Astrocyte of the hippocampus (primary cell): ENCODE data around the gene CCT3.
A peak's percentile ranks its signal among the peaks of the same experiment; 100 is the strongest.
"Not testable (repeated sequence)": the region's sequence is repeated elsewhere in the genome, so short reads cannot be mapped to it uniquely, and the experiment has no call there.

Experiments used
- DNase-seq: peaks from one replicate; pipeline ENCODE4 v3.0.0; 2011; ENCODE audit warnings: low read depth, low spot score

CCT3 gene

GRCh38 chr1:156337052-156337887 lies 822 bp downstream of the CCT3 start:
- peak; percentile 15 for DNase-seq

DNA sequence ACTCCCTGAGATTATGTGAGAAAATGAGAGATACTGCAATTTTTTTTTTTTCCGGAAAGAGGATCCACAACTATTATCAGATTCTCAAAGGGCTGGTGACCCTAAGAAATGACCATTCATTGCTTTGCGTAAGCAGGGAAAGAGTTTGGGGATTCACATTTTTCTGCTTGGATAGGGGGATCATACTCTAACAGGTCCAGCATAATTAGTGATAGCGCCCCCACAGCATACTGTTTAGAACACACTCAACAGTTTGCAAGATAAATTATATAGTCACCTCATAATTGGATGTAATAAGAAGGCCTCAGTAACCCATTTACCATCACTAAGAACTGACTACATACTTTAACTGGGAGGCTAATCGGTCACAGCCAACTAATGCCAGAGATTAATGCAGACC lies 1.9 kb downstream of the CCT3 start:
- DNase-seq: no peak

GRCh38 chr1:156323179-156323578 lies 14.9 kb downstream of the CCT3 start:
- not testable (repeated sequence) for DNase-seq

DNA sequence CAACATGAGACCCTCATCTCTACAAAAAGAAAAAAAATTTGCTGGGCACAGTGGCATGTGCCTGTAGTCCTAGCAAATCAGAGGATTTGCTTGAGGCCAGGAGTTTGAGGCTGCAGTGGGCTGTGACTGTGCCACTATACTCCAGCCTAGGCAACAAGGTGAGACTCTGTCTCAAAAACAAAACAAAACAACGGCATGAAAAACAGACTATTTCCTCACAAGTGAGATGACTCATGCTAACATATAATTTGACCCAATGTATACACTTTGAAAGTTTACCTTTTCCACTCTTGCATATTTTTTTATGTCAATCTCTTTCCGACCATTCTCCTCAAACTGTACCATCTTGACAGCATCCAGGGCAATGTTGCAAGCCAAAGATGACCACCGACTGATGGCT lies 17.5 kb downstream of the CCT3 start:
- DNase-seq: no peak

- peak; percentile 53 for DNase-seq
Observed at GRCh38 chr1:156319664-156320063, 18.4 kb downstream of the CCT3 start.

DNA sequence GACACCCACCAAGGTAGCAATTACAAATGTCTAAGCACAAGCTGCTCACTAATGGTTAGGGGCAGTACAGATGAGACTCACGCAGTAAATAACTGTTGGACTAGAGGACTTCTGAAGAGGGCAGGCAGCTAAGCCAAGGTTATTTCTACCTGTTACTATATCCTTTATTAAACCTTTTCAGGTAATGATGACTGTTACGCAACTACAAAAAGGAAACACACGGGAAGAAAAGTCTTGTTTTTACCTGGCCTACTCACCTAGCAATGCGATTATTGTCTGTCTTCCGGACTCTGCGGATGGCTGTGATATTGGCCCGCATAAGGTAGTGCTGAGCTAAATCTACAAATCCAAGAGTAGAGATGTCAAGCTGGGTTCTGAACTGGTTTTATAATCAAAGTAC lies 21.2 kb downstream of the CCT3 start:
- DNase-seq: no peak

- DNase-seq: peak; percentile 25
Observed at GRCh38 chr1:156310962-156311361, 27.1 kb downstream of the CCT3 start.

GRCh38 chr1:156308078-156308477 lies 30.0 kb downstream of the CCT3 start:
- no peak for DNase-seq

GRCh38 chr1:156305215-156305614 lies 32.9 kb downstream of the CCT3 start:
- DNase-seq: no peak

GRCh38 chr1:156303241-156303640 lies 34.9 kb downstream of the CCT3 start:
- DNase-seq: no peak

GRCh38 chr1:156298852-156299357 lies 39.2 kb downstream of the CCT3 start, which contains the start of gene VHLL:
VHLL (minus strand) TSS chr1:156299307; CDS start chr1:156299189, 118 bp downstream.
- no peak for DNase-seq

GRCh38 chr1:156295391-156295947 lies 42.6 kb downstream of the CCT3 start, which contains the start of gene GLMP:
GLMP (minus strand) TSS chr1:156295679; CDS start chr1:156295645, 34 bp downstream.
- peak; percentile 79 for DNase-seq

GRCh38 chr1:156293895-156294294 lies 44.2 kb downstream of the CCT3 start:
- DNase-seq: no peak

GRCh38 chr1:156293098-156293434 lies 45.0 kb downstream of the CCT3 start:
- DNase-seq: no peak

DNA sequence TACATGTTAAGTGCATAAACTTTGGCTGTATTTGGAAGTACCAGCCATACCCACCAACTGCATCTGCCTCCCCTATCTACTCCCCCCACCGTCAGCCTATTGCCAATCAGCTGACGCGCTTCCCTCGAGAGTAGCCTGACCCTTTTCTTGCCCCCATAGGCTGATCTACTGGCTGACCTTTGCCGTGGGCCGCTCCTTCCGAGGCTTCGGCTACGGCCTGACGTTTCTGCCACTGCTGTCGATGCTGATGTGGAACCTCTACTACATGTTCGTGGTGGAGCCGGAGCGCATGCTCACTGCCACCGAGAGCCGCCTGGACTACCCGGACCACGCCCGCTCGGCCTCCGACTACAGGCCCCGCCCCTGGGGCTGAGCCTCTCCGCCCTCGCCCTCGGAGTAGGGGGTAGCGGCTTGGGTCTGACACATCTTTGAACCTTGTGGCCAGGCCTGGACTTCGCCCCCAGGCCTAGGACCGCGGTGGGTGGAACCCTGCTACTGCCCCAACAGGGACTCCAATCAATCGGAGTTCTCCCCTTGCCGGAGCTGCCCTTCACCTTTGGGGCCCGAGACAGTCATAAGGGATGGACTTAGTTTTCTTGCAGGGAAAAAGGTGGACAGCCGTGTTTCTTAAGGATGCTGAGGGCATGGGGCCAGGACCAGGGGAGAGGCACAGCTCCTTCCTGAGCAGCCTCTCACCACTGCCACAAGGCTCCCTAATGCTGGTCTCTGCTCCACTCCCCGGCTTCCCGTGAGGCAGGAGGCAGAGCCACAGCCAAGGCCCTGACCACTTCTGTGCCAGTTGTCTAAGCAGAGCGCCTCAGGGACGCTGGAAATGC lies 46.6 kb downstream of the CCT3 start:
- peak; percentile 92 for DNase-seq

DNA sequence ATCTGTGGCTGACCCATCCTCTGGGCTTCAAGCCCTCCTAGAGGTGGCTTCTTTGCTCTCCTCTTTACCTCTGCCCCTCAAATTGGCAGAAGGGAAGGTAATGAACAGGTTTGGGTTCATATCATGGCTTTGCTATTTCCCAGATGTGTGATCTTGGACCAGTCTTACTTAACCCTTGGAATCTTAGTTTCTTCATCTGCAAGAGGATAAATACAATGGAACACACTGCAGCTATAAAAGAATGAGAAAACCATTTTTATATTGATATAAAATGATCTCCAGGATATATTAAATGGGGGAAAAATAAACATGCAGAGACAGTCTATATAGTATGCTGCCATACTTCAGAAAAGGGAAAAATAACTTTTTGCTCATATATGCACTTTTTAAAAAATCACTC lies 48.2 kb downstream of the CCT3 start:
- DNase-seq: no peak

DNA sequence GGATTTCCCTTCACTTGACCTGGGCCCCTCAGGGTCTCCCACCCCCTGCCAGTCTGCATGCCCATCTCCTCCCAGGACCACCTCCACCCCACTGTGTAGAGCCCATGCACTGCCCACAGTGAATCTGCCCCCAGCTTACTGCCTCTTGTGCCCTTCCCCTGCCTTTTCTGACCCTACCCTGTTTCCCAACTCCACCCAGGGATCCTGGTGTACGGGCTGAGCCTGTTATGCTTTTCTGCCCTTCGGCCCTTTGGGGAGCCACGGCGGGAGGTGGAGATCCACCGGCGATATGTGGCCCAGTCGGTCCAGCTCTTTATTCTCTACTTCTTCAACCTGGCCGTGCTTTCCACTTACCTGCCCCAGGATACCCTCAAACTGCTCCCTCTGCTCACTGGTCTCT lies 52.0 kb downstream of the CCT3 start:
- no peak for DNase-seq

- no peak for DNase-seq
Observed at GRCh38 chr1:156285437-156285836, 52.7 kb downstream of the CCT3 start.

GRCh38 chr1:156284757-156285156 lies 53.3 kb downstream of the CCT3 start:
- DNase-seq: no peak

DNA sequence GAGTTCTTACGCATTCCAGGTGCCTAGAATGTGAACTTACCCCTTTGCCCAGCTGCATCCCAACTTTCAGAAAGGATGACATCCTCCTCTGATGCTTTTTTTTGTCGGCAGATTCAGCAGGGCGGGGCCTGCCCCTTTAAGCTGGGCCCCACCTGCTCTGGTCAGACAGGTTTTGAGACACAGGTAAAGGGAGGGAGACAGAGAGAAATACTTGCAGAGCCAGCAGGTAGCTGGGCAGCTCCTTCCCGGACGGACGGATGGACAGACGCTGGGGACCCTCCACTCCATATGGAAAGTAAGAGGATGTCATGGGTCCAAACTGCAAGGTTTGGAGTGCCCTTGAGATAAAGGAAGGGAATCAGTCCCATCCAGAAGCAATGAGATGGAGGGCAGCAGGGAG lies 54.0 kb downstream of the CCT3 start, which contains the start of gene TMEM79:
TMEM79 (plus strand) TSS at position 214 of the 400 bp plus-strand sequence. CDS start 902 bp downstream, outside the sequence.
- DNase-seq: no peak

DNA sequence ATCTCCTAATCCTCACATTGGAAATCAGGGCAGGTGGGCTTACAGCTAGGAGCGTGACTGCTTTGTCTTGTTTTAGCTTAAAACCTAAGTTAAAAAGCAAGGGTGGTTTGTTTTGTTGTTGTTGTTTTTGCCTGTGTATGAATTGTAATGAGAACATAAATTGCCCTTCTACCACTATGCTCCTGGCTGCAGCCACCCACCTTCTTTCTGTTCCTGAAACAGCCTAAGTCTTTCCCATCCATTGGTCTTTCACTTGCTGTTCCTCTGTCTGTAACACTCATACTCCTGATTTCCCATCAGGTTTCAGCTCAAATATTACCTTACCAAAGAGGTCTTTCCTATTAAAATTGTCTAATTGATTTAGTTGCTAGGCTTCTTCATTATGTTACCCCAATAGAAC lies 54.6 kb downstream of the CCT3 start:
- DNase-seq: no peak
